K562 (cell line): Measurements from ENCODE around the gene DHRS2. TPM values are rescaled to one million over a fixed set of nuclear protein-coding genes. Genes with fewer than 3 reads are reported as not detected.

Experiments used
- ATAC-seq: fragments of 200-7000 bp; cut with Tn5 transposase; 3 replicates; pipeline ENCODE4 v1.9.1; 2020; ENCODE audit warnings: moderate library complexity
- BruUV-seq: library from RNA; stranded (reverse); fragments of 400-500 nt; replicated peaks from 2 replicates; lab custom pipeline; 2021; lab: Mats Ljungman, UMichigan
- CTCF ChIA-PET: fragments of 300-600 bp; formaldehyde crosslinking; extraction: SDS; loops from one replicate; lab custom pipeline; 2021; ENCODE audit warnings: low intra/inter-chr PET ratio; lab: Yijun Ruan, JAX
- POLR2A ChIA-PET: fragments of 300-600, 350-650 bp; sonication (Branson Sonifier 250); formaldehyde crosslinking; extraction: SDS; loops from one replicate; lab custom pipeline; 2021; ENCODE audit warnings: antibody characterized with exemption, inconsistent platforms; lab: Yijun Ruan, JAX
- DNase-seq, 4 experiments: peaks; one replicate each; pipeline versions ENCODE4 v3.0.0 to v3.0.0-alpha.2; 2011 to 2018; ENCODE audit warnings: low spot score in 3 of 4, mixed read lengths in 3 of 4; ENCODE audit errors: extremely low read depth in 1 of 4
- FAIRE-seq: peaks from 2 replicates; lab custom pipeline; 2011; peaks lifted over from hg19 to GRCh38; lab: Jason Lieb, UNC
- H2AFZ ChIP-seq: 2 replicates; pipeline ENCODE4 v1.6.0; 2011; ENCODE audit warnings: low read depth, low read length, control low read depth, inconsistent platforms
- H3K27ac ChIP-seq: fragments of 200-600 bp; 3 replicates; pipeline ENCODE4 v1.8.0; 2011; ENCODE audit warnings: low read depth, mild to moderate bottlenecking, control low read depth, inconsistent platforms, low read length, moderate library complexity, mixed read lengths; ENCODE audit errors: extremely low read depth
- H3K27me3 ChIP-seq, 2 experiments: fragments of 300-600 bp in 1 of 2; 2 replicates in 1 of 2; 3 replicates in 1 of 2; pipeline versions ENCODE4 v1.6.0 to v1.8.0; 2011; ENCODE audit warnings: inconsistent platforms in 2 of 2, low read length in 2 of 2, mild to moderate bottlenecking in 1 of 2, mixed read lengths in 1 of 2, moderate library complexity in 1 of 2; ENCODE audit not compliant: control insufficient read depth in 2 of 2, insufficient read depth in 2 of 2
- H3K36me3 ChIP-seq: fragments of 300-600 bp; 3 replicates; pipeline ENCODE4 v1.8.0; 2011; ENCODE audit warnings: mild to moderate bottlenecking, low read length, inconsistent platforms; ENCODE audit not compliant: control insufficient read depth, insufficient read depth
- H3K4me1 ChIP-seq, 2 experiments: fragments of 200-600 bp in 1 of 2; replicated peaks in 1 of 2; 2 replicates in 1 of 2; 3 replicates in 1 of 2; pipeline versions ENCODE4 v1.5.1 to v1.8.0; 2011; ENCODE audit warnings: inconsistent platforms in 2 of 2, low read length in 2 of 2, mild to moderate bottlenecking in 1 of 2, mixed read lengths in 1 of 2, moderate library complexity in 1 of 2; ENCODE audit not compliant: control insufficient read depth in 2 of 2, insufficient read depth in 2 of 2
- H3K4me2 ChIP-seq: 2 replicates; pipeline ENCODE4 v1.6.1; 2011; ENCODE audit warnings: low read length, control low read depth, inconsistent platforms, mixed read lengths; ENCODE audit not compliant: insufficient read depth
- H3K4me3 ChIP-seq: fragments of 200-600 bp; sonication (generic), shearing (Covaris generic); 2 replicates; pipeline ENCODE4 v1.5.1; 2016; ENCODE audit warnings: control low read depth, inconsistent platforms
- H3K79me2 ChIP-seq: fragments of 200-600 bp; 3 replicates; pipeline ENCODE4 v1.8.0; 2011; ENCODE audit warnings: low read length, inconsistent platforms; ENCODE audit not compliant: control insufficient read depth, insufficient read depth
- H3K9ac ChIP-seq, 2 experiments: 2 replicates each; pipeline versions ENCODE4 v1.6.0 to v1.6.1; 2011; ENCODE audit warnings: low read depth in 2 of 2, low read length in 2 of 2, control low read depth in 1 of 2, inconsistent platforms in 1 of 2, mild to moderate bottlenecking in 1 of 2, mixed read lengths in 1 of 2; ENCODE audit not compliant: insufficient read depth in 1 of 2
- H3K9me1 ChIP-seq: one replicate; pipeline ENCODE4 v1.6.0; 2011; ENCODE audit warnings: inconsistent platforms, mild to moderate bottlenecking, low read length, moderate library complexity; ENCODE audit not compliant: control insufficient read depth, insufficient read depth
- H3K9me3 ChIP-seq: replicated peaks from 2 replicates; pipeline ENCODE4 v1.5.1; 2011; ENCODE audit warnings: low read depth, low read length, inconsistent platforms; ENCODE audit not compliant: control insufficient read depth, insufficient read depth
- H4K20me1 ChIP-seq: replicated peaks from 2 replicates; pipeline ENCODE4 v1.6.1; 2011; ENCODE audit warnings: low read length, inconsistent platforms, mixed read lengths; ENCODE audit not compliant: control insufficient read depth, insufficient read depth
- CLOCK ChIP-seq: fragments of 250-450 bp; sonication (Bioruptor Pico); IDR thresholded peaks from 2 replicates; pipeline ENCODE4 v1.4.0; 2020; ENCODE audit warnings: mild to moderate bottlenecking, moderate library complexity, borderline replicate concordance
- E2F3 ChIP-seq: fragments of 250-450 bp; sonication (Bioruptor Pico); IDR thresholded peaks from 2 replicates; pipeline ENCODE4 v1.4.0; 2020; ENCODE audit warnings: mild to moderate bottlenecking
- EHMT2 ChIP-seq: fragments of 450-650 bp; IDR thresholded peaks from 2 replicates; pipeline ENCODE4 v1.6.1; 2018; ENCODE audit warnings: antibody characterized with exemption
- PHB2 ChIP-seq: fragments of 450-650 bp; IDR thresholded peaks from 2 replicates; pipeline ENCODE4 v1.6.1; 2017; ENCODE audit warnings: low read depth
- TAF1 ChIP-seq: IDR thresholded peaks from 2 replicates; pipeline ENCODE4 v1.6.1; 2011; ENCODE audit warnings: mild to moderate bottlenecking, low read length, moderate library complexity; ENCODE audit not compliant: insufficient read depth, control insufficient read depth, severe bottlenecking; ENCODE audit errors: extremely low read depth
- ZBTB2 ChIP-seq: fragments of 450-650 bp; IDR thresholded peaks from 2 replicates; pipeline ENCODE4 v1.6.1; 2016; ENCODE audit warnings: antibody characterized with exemption
- ZNF23 ChIP-seq: fragments of 250-450 bp; sonication (Bioruptor Pico); IDR thresholded peaks from 2 replicates; pipeline ENCODE4 v1.4.0; 2020; ENCODE audit warnings: mild to moderate bottlenecking
- ZNF449 ChIP-seq: fragments of 250-450 bp; sonication (Bioruptor Pico); IDR thresholded peaks from 2 replicates; pipeline ENCODE4 v1.8.0; 2022; ENCODE audit warnings: moderate library complexity, mild to moderate bottlenecking, inconsistent platforms
- ZNF696 ChIP-seq: fragments of 250-450 bp; sonication (Bioruptor Pico); conservative IDR thresholded peaks from 2 replicates; pipeline ENCODE4 v1.4.0; 2020; ENCODE audit warnings: mild to moderate bottlenecking, moderate library complexity
- ZNF778 ChIP-seq: fragments of 450-650 bp; formaldehyde crosslinking; IDR thresholded peaks from 2 replicates; pipeline ENCODE4 v1.4.0; 2020; ENCODE audit warnings: mild to moderate bottlenecking, moderate library complexity
- WGBS: fragments of 100-300 bp; shearing (Covaris generic); methylation state at CpG from one replicate; pipeline ENCODE4 v1.1.6; 2016; ENCODE audit warnings: low coverage, mixed read lengths; ENCODE audit not compliant: insufficient coverage; ENCODE audit errors: missing lambda C conversion rate; 5-methylcytosine and 5-hydroxymethylcytosine counted together
- in situ Hi-C: fragments of 300-500 bp; cut with MboI; formaldehyde crosslinking; loops from 4 replicates; pipeline ENCODE4 v1.15.0; 2018; ENCODE audit warnings: inconsistent platforms, mixed read lengths
- intact Hi-C: fragments of 100-400 bp; cut with micrococcal nuclease; formaldehyde crosslinking; loops from 2 replicates; pipeline ENCODE4 v1.14.2; 2022
- polyA plus RNA-seq, 8 experiments: library from polyadenylated mRNA; depleted of rRNA in 4 of 8; stranded (reverse) in 5 of 8; unstranded in 3 of 8; fragments of >200 nt; fragmentation: Nextera tagmentation in 2 of 8; fragmentation: Illumina TruSeq in 1 of 8; extraction: Ambion mirVana in 2 of 8; extraction: Trizol in 1 of 8; gene quantifications; 2 replicates each; pipeline versions ENCODE4 v1.2.1 to v1.2.3, GENCODE V29; 2011 to 2014; ENCODE audit warnings: inconsistent platforms in 1 of 8, missing spikeins in 1 of 8
- total RNA-seq, 7 experiments: library from RNA; depleted of rRNA in 6 of 7; stranded (reverse); fragments of >200 nt in 6 of 7; fragmentation: Illumina TruSeq in 2 of 7; extraction: Trizol in 2 of 7; gene quantifications; 2 replicates each; pipeline versions ENCODE4 v1.2.1 to v1.2.3, GENCODE V29; 2011 to 2021; ENCODE audit warnings: low replicate concordance in 1 of 7

The DHRS2 gene
- total and polyA plus RNA-seq, 9 of the 15 experiments (the other 6 are each of a cell fraction or from before 2014, with no cell fraction given), result 2.9 to 96.8 (median 64.4) TPM

- Histone ChIP-seq H2AFZ (no peak overlapping the region), H4K20me1 (no peaks in the 10 kb centered on the region), H3K27ac (no peak overlapping the region), H3K9me1 (no peaks in the 10 kb centered on the region), H3K9ac (no peak overlapping the region), H3K79me2 (no peaks in the 10 kb centered on the region), H3K9me3 (no peaks in the 10 kb centered on the region), H3K4me1 (no peaks in the 10 kb centered on the region), H3K4me3 (no peak overlapping the region)
- intact Hi-C loops (no loop called here), in situ Hi-C loops (no loop called here)
- DNase-seq (no peak), ATAC-seq (no peak)
- BruUV-seq, result no TSS peak
- no peak for TF ChIP-seq ZNF696
- TF ChIP-seq CLOCK (CRISPR knock-in tag), result no peak
- TF ChIP-seq ZNF449 (CRISPR knock-in tag), result no peak
- TF ChIP-seq TAF1, result no peak
- no peak for TF ChIP-seq EHMT2
- no peak for TF ChIP-seq ZBTB2
- no peak for TF ChIP-seq PHB2
- no peak for TF ChIP-seq E2F3
- TF ChIP-seq ZNF778 (CRISPR knock-in tag), result no peak
- no peak for TF ChIP-seq ZNF23 (CRISPR knock-in tag)
- TF ChIP-seq, all 486 proteins: peak for 0
- Histone ChIP-seq H3K27me3 (peaks cover 0 to 8% of the 10 kb centered on the region in 2 experiments; a peak in 2 of 5 replicates), H3K36me3 (no peaks in the 10 kb centered on the region), H3K4me2 (no peak overlapping the region)
- ChIA-PET POLR2A (interaction anchor here (0.7 kb wide), 1 partner anchor 120 kb away, joined by 3 read pairs; no protein-coding TSS in a partner anchor), CTCF (no interaction called here)
- WGBS, result 0% methylated on average over 4 of the region's 4 CpGs
- FAIRE-seq, result no peak
These were observed 23.8 kb upstream of the DHRS2 start for GRCh38 chr14:23612354-23612732.
